Loucy (cell line): ENCODE results near the gene CENPF.
A peak's percentile ranks its signal among the peaks of the same experiment; 100 is the strongest.
"Not testable (repeated sequence)": the region's sequence is repeated elsewhere in the genome, so short reads cannot be mapped to it uniquely, and the experiment has no call there.

ENCODE experiments used
- H2AFZ ChIP-seq: fragments of 200-600 bp; sonication (generic); 2 replicates; pipeline ENCODE4 v1.6.0; 2016; ENCODE audit warnings: antibody characterized with exemption, mild to moderate bottlenecking, low read length, moderate library complexity
- H3F3A ChIP-seq: fragments of 200-600 bp; 2 replicates; pipeline ENCODE4 v1.6.0; 2016; ENCODE audit warnings: antibody characterized with exemption, low read depth, mild to moderate bottlenecking
- H3K27me3 ChIP-seq: fragments of 200-600 bp; sonication (generic); 2 replicates; pipeline ENCODE4 v1.6.1; 2014; ENCODE audit warnings: low read length, mild to moderate bottlenecking; ENCODE audit not compliant: insufficient read depth, poor library complexity, severe bottlenecking
- H3K36me3 ChIP-seq: fragments of 200-600 bp; sonication (generic); 2 replicates; pipeline ENCODE4 v1.6.1; 2016; ENCODE audit warnings: low read length; ENCODE audit not compliant: insufficient read depth
- H3K4me1 ChIP-seq: fragments of 200-600 bp; sonication (generic); 2 replicates; pipeline ENCODE4 v1.5.1; 2014; ENCODE audit warnings: low read length, mild to moderate bottlenecking; ENCODE audit not compliant: insufficient read depth, poor library complexity, severe bottlenecking
- H3K4me2 ChIP-seq: fragments of 200-600 bp; sonication (generic); 2 replicates; pipeline ENCODE4 v1.6.0; 2014; ENCODE audit warnings: antibody characterized with exemption, low read length, low read depth, mild to moderate bottlenecking; ENCODE audit not compliant: poor library complexity, severe bottlenecking
- H3K4me3 ChIP-seq: fragments of 200-600 bp; sonication (generic); 2 replicates; pipeline ENCODE4 v1.5.1; 2014; ENCODE audit warnings: low read length, mild to moderate bottlenecking, mixed read lengths; ENCODE audit not compliant: poor library complexity, severe bottlenecking
- H3K79me2 ChIP-seq: fragments of 200-600 bp; sonication (generic); 2 replicates; pipeline ENCODE4 v1.6.1; 2014; ENCODE audit warnings: low read length; ENCODE audit not compliant: insufficient read depth
- H3K9ac ChIP-seq: fragments of 200-600 bp; sonication (generic); 2 replicates; pipeline ENCODE4 v1.6.0; 2014; ENCODE audit warnings: mild to moderate bottlenecking, low read depth, low read length, moderate library complexity; ENCODE audit not compliant: poor library complexity, severe bottlenecking
- H3K9me2 ChIP-seq: fragments of 200-600 bp; sonication (generic); replicated peaks from 2 replicates; pipeline ENCODE4 v1.6.1; 2016; ENCODE audit warnings: low read depth, low read length, mixed read lengths
- H3K9me3 ChIP-seq: fragments of 200-600 bp; sonication (generic); 2 replicates; pipeline ENCODE4 v1.6.1; 2014; ENCODE audit warnings: mild to moderate bottlenecking, antibody characterized with exemption, low read length, low read depth; ENCODE audit not compliant: insufficient read depth
- H4K20me1 ChIP-seq: fragments of 200-600 bp; sonication (generic); 2 replicates; pipeline ENCODE4 v1.6.0; 2014; ENCODE audit warnings: antibody characterized with exemption, low read length, mild to moderate bottlenecking; ENCODE audit not compliant: insufficient read depth, poor library complexity, severe bottlenecking
- EZH2phosphoT487 ChIP-seq: fragments of 200-600 bp; IDR thresholded peaks from 2 replicates; pipeline ENCODE4 v1.6.1; 2018; ENCODE audit warnings: antibody characterized with exemption, mild to moderate bottlenecking, moderate library complexity, borderline replicate concordance
- TF ChIP-seq, protein P1 (sequence below): fragments of 200-600 bp; sonication (generic); conservative IDR thresholded peaks from 2 replicates; pipeline ENCODE4 v1.5.1; 2014; ENCODE audit warnings: mild to moderate bottlenecking, antibody characterized with exemption, low read length

The CENPF gene

DNA sequence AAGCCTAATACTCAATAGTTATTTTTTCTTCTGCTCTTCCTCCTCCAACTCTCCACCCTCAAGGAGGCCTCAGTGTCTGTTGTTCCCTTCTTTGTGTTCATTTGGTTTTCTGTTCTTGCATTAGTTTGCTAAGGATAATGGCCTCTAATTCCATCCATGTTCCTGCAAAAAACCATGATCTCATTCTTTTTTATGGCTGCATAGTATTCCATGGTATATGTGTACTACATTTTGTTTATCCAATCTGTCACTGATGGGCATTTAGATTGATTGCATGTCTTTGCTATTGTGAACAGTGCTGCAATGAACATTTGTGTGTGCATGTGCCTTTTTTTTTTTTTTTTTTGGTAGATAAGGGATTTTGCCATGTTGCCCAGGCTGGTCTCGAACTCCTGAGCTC lies 6.7 kb downstream of the CENPF start:
- H3K9me2 ChIP-seq = no peaks in the 10 kb centered on the region
- peaks cover 24% of the 10 kb centered on the region for H3K36me3 ChIP-seq
- TF ChIP-seq EZH2phosphoT487 = no peak
- TF ChIP-seq, protein P1, sequence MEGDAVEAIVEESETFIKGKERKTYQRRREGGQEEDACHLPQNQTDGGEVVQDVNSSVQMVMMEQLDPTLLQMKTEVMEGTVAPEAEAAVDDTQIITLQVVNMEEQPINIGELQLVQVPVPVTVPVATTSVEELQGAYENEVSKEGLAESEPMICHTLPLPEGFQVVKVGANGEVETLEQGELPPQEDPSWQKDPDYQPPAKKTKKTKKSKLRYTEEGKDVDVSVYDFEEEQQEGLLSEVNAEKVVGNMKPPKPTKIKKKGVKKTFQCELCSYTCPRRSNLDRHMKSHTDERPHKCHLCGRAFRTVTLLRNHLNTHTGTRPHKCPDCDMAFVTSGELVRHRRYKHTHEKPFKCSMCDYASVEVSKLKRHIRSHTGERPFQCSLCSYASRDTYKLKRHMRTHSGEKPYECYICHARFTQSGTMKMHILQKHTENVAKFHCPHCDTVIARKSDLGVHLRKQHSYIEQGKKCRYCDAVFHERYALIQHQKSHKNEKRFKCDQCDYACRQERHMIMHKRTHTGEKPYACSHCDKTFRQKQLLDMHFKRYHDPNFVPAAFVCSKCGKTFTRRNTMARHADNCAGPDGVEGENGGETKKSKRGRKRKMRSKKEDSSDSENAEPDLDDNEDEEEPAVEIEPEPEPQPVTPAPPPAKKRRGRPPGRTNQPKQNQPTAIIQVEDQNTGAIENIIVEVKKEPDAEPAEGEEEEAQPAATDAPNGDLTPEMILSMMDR = no peak

DNA sequence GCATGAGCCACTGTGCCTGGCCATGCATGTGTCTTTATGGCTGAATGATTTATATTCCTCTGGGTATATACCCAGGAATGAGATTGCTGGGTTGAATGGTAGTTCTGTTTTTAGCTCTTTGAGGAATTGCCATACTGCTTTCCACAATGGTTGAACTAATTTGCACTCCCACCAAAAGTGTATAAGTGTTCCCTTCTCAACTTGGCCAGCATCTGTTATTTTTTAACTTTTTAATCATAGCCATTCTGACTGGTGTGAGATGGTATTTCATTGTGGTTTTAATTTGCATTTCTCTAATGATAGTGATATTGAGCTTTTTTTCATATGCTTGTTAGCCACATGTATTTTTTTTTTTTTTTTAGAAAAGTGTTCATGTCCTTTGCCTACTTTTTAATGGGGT lies 7.1 kb downstream of the CENPF start:
- H3K4me2 ChIP-seq = peak overlapping the region; percentile 11
- not testable (repeated sequence) for H3K27me3 ChIP-seq, H3K9ac ChIP-seq, H3K9me3 ChIP-seq, H3K9me2 ChIP-seq, H2AFZ ChIP-seq, H3F3A ChIP-seq
- H3K36me3 ChIP-seq = peaks cover 28% of the 10 kb centered on the region
- H3K4me1 ChIP-seq = peaks cover 36% of the 10 kb centered on the region
- peak overlapping the region; percentile 10 for H3K4me3 ChIP-seq
- H4K20me1 ChIP-seq = peaks cover 21% of the 10 kb centered on the region
- peaks cover 100% of the 10 kb centered on the region for H3K79me2 ChIP-seq

More for the DNA sequence above, 6.7 kb downstream of the CENPF start:
- H3K4me3 ChIP-seq = peak overlapping the region; percentile 17
- peaks cover 100% of the 10 kb centered on the region for H3K79me2 ChIP-seq
- no peaks in the 10 kb centered on the region for H3F3A ChIP-seq
- peak overlapping the region; percentile 11 for H3K4me2 ChIP-seq
- no peak overlapping the region for H2AFZ ChIP-seq
- H3K4me1 ChIP-seq = peaks cover 39% of the 10 kb centered on the region
- peaks cover 25% of the 10 kb centered on the region for H4K20me1 ChIP-seq
- H3K9ac ChIP-seq = no peak overlapping the region
- H3K27me3 ChIP-seq = no peaks in the 10 kb centered on the region
- no peaks in the 10 kb centered on the region for H3K9me3 ChIP-seq

DNA sequence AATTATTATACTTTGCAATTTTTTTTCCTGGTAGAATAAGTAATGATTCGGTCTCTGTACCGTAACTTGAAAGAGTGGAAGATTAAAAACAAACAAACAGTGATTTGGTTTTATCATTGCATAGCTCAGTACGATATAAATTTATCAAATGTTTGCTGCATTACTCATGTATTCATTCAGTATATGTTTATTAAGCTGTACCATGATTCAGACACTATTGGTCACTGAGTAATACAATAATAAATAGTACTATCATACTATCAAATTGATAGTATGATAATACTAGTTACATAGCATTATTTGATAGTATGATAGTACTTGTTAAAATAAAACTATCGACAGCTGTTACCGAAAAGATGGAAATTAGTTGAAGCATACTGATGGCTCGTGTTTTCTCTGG lies 12.1 kb downstream of the CENPF start:
- Histone ChIP-seq H3K79me2 (peaks cover 96% of the 10 kb centered on the region), H3K9me2 (no peaks in the 10 kb centered on the region), H2AFZ (no peak overlapping the region), H3K4me1 (peaks cover 28% of the 10 kb centered on the region), H3F3A (no peaks in the 10 kb centered on the region), H3K4me3 (no peak overlapping the region), H3K9ac (no peak overlapping the region), H3K27me3 (no peaks in the 10 kb centered on the region), H3K9me3 (no peaks in the 10 kb centered on the region), H3K4me2 (peak overlapping the region; percentile 15), H3K36me3 (peaks cover 64% of the 10 kb centered on the region), H4K20me1 (peaks cover 45% of the 10 kb centered on the region)
- TF ChIP-seq, protein P1 = no peak
- TF ChIP-seq EZH2phosphoT487 = no peak

DNA sequence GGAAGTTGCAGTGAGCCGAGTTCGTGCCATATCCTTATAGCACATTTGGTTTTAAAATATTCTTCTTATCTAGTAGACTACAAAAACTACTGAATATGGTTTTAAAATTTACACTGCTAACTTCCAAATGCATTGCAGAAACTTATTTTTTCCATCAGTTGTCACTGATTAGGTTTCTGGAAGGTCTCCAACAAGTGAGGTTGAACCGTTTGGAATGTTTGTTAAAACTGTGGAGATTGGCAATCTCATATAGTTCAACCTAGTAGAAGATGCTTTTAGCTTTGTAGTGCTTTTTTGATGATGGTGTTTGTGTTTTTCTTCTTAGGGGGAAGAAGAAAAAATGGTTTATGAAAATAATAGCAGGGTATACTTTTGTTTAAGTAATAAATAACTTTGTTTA lies 12.9 kb downstream of the CENPF start:
- H2AFZ ChIP-seq = no peak overlapping the region
- H3K4me2 ChIP-seq = peak overlapping the region; percentile 15
- no peaks in the 10 kb centered on the region for H3K27me3 ChIP-seq
- H3K9me3 ChIP-seq = no peaks in the 10 kb centered on the region
- peaks cover 28% of the 10 kb centered on the region for H3K4me1 ChIP-seq
- H4K20me1 ChIP-seq = peaks cover 45% of the 10 kb centered on the region
- no peaks in the 10 kb centered on the region for H3K9me2 ChIP-seq
- peaks cover 92% of the 10 kb centered on the region for H3K79me2 ChIP-seq
- TF ChIP-seq, protein P1 = no peak
- no peak for TF ChIP-seq EZH2phosphoT487
- H3K4me3 ChIP-seq = no peak overlapping the region
- H3K9ac ChIP-seq = no peak overlapping the region
- no peaks in the 10 kb centered on the region for H3F3A ChIP-seq
- H3K36me3 ChIP-seq = peaks cover 72% of the 10 kb centered on the region
